Renal pelvis (tissue), 12 donors: ENCODE data around the gene PUDP. TPM values are rescaled to one million over a fixed set of nuclear protein-coding genes. Genes with fewer than 3 reads are reported as not detected.
"Not testable (repeated sequence)": the region's sequence is repeated elsewhere in the genome, so short reads cannot be mapped to it uniquely, and the experiment has no call there.

Experiments used
- DNase-seq: peaks from one replicate; pipeline ENCODE4 v3.0.0-alpha.2; 2013
- long read RNA-seq, 16 experiments: transcript quantifications; one replicate each; lab custom pipeline, GENCODE V29; 2026
- polyA plus RNA-seq, 3 donors: library from polyadenylated mRNA; unstranded; fragments of 120-200 nt; gene quantifications; one replicate each; pipeline ENCODE4 v1.2.1, GENCODE V29; 2013; ENCODE audit not compliant: insufficient read length in 3 of 3

Gene PUDP
- 10 to 100 TPM; 24.4 to 33.1 (median 24.5) TPM for polyA plus RNA-seq
- long read RNA-seq, donor 1, transcript PUDP-201 (4 exons, 2,140 nt) = major isoform, 8 of 18 reads
- long read RNA-seq, donor 1, partial matches to known transcripts = 10 of 18 reads
- long read RNA-seq, donor 1, other reads (novel, unspliced or antisense) = 0 of 18 reads
- long read RNA-seq, donor 2, transcript PUDP-201 (4 exons, 2,140 nt) = major isoform, 10 of 16 reads
- long read RNA-seq, donor 2, partial matches to known transcripts = 6 of 16 reads
- long read RNA-seq, donor 2, other reads (novel, unspliced or antisense) = 0 of 16 reads
- long read RNA-seq, donor 3, transcript PUDP-201 (4 exons, 2,140 nt) = major isoform, 8 of 8 reads
- long read RNA-seq, donor 3, partial matches to known transcripts = 0 of 8 reads
- long read RNA-seq, donor 3, other reads (novel, unspliced or antisense) = 0 of 8 reads
- long read RNA-seq, donor 4, transcript PUDP-201 (4 exons, 2,140 nt) = major isoform, 12 of 12 reads
- long read RNA-seq, donor 4, partial matches to known transcripts = 0 of 12 reads
- long read RNA-seq, donor 4, other reads (novel, unspliced or antisense) = 0 of 12 reads
- long read RNA-seq, donor 5, partial matches to known transcripts = 0 of 3 reads
- long read RNA-seq, donor 5, other reads (novel, unspliced or antisense) = 0 of 3 reads
- long read RNA-seq, donor 6, transcript PUDP-201 (4 exons, 2,140 nt) = major isoform, 13 of 13 reads
- long read RNA-seq, donor 6, partial matches to known transcripts = 0 of 13 reads
- long read RNA-seq, donor 6, other reads (novel, unspliced or antisense) = 0 of 13 reads
- long read RNA-seq, donor 7, transcript PUDP-201 (4 exons, 2,140 nt) = major isoform, 11 of 41 reads
- long read RNA-seq, donor 7, partial matches to known transcripts = 30 of 41 reads
- long read RNA-seq, donor 7, other reads (novel, unspliced or antisense) = 0 of 41 reads
- long read RNA-seq, donor 8, partial matches to known transcripts = 0 of 3 reads
- long read RNA-seq, donor 8, other reads (novel, unspliced or antisense) = 0 of 3 reads
- long read RNA-seq, donor 9, transcript PUDP-201 (4 exons, 2,140 nt) = major isoform, 21 of 27 reads
- long read RNA-seq, donor 9, partial matches to known transcripts = 6 of 27 reads
- long read RNA-seq, donor 9, other reads (novel, unspliced or antisense) = 0 of 27 reads
- long read RNA-seq, donor 10, transcript PUDP-201 (4 exons, 2,140 nt) = major isoform, 10 of 21 reads
- long read RNA-seq, donor 10, partial matches to known transcripts = 11 of 21 reads
- long read RNA-seq, donor 10, other reads (novel, unspliced or antisense) = 0 of 21 reads
- long read RNA-seq, donor 11, transcript PUDP-201 (4 exons, 2,140 nt) = major isoform, 8 of 8 reads
- long read RNA-seq, donor 11, partial matches to known transcripts = 0 of 8 reads
- long read RNA-seq, donor 11, other reads (novel, unspliced or antisense) = 0 of 8 reads
- long read RNA-seq, donor 12, transcript PUDP-201 (4 exons, 2,140 nt) = major isoform, 15 of 30 reads
- long read RNA-seq, donor 12, partial matches to known transcripts = 14 of 30 reads
- long read RNA-seq, donor 12, other reads (novel, unspliced or antisense) = 0 of 30 reads
- long read RNA-seq, donor 13, partial matches to known transcripts = 0 of 1 reads
- long read RNA-seq, donor 13, other reads (novel, unspliced or antisense) = 0 of 1 reads
- long read RNA-seq, donor 14, transcript PUDP-201 (4 exons, 2,140 nt) = major isoform, 14 of 14 reads
- long read RNA-seq, donor 14, partial matches to known transcripts = 0 of 14 reads
- long read RNA-seq, donor 14, other reads (novel, unspliced or antisense) = 0 of 14 reads
- long read RNA-seq, donor 15, transcript PUDP-201 (4 exons, 2,140 nt) = major isoform, 20 of 44 reads
- long read RNA-seq, donor 15, partial matches to known transcripts = 24 of 44 reads
- long read RNA-seq, donor 15, other reads (novel, unspliced or antisense) = 0 of 44 reads
- long read RNA-seq, donor 16, transcript PUDP-201 (4 exons, 2,140 nt) = major isoform, 13 of 13 reads
- long read RNA-seq, donor 16, partial matches to known transcripts = 0 of 13 reads
- long read RNA-seq, donor 16, other reads (novel, unspliced or antisense) = 0 of 13 reads

DNA sequence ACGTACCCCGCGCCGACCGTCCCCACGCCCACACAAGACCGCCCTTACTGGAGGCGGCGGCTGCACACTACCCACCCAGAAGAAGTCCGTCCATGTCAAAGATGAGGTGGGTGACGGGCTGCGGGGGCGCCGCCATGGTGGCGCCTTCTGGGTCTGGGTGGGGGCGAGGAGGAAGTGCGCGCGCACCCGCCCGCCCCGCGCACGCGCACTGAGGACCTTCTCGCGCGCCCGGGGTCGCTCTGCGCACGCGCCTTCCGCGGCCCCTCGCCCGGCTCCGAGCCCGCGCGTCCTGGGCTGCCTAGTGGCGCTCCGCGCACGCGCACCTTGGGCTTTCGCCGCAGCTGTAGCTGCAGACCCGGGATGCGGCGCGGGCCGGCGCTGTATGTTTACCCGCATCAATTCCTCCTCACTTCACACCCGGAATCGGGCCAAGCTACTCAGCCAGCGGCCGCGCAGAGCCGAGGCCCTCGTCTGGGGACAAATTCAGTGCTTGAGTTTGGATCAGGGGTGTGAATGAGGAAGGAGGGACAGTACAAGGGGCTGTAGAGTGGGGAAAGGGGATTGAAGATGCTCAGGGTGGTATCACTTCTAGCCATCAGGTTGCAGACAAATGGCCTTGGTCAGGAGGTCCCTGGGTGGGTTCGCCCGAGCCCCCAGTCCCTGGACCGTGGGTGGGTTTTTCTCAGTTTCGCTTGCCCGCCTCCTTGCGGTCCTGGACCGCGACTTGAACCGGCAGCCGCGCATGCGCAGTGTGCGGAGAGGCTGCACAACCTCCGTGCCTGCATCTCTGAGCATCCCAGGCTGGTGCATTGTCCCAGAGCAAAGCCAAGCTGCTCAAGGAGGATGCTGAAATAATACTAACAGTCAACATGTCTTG is at the start of gene PUDP:
TSS of gene PUDP (minus strand) at position 176 of the 877 bp plus-strand sequence. CDS start at position 136, 40 bp downstream.
- DNase-seq = peak; percentile 88

GRCh38 chrX:7194606-7195005 is 46.7 kb upstream of the PUDP start:
- DNase-seq = no peak

DNA sequence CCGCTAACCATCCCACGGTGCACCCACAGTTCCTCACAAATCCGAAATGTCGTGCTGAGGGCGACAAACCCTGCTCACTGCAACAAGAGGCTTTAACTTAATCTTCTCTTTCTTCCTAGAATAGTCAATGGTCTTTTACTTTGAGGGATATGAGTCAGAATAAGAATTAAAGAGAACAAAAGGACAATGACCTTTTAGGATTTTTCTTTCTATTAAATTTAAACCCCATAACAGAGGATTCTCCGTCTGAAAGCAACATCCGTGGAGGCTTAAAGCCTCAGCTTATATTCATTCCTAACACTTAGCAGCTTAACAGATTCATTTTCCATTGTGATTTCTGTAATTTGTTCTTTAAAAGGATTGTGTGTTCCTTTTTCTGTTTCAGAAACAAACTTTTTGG is 44.9 kb upstream of the PUDP start:
- no peak for DNase-seq

GRCh38 chrX:7191681-7192110 is 43.7 kb upstream of the PUDP start:
- DNase-seq = no peak

GRCh38 chrX:7190157-7190556 is 42.2 kb upstream of the PUDP start:
- no peak for DNase-seq

DNA sequence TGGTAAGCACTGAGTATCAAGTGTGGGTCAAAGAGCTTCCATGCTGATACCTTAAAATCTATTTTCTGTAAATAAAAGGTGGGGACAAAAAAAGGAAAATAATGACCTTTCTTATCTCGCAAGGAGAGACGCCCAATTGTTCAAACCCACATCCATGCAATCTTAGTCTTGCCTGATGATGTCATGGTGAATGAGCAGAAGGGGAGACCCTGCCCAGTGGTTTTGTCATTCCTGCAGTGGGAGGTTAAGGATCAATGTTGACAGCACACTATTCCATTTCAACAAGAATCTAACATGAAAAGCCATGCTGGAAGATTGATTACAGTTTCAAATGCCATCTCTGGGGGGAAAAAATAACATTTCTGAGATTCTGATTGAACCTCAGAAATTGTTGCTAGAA is 40.7 kb upstream of the PUDP start:
- no peak for DNase-seq

DNA sequence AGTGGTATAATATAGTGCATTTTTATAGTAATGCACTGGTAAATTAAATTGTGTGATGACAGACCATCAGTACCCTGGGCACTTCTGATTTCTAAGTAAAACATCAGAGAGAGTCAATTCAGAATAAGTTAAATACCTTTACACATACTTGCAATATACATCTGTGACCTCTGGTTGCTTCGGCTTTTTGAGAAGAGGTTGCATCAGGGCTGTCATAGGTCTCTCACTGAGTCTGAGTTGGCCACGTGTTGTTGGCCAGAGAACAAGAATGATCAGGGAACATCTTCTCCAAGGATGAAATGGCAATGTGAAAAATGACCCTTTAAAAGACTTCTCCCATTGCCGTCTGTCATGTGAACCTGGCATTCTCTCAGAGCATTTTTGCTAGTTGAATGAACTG is 36.9 kb upstream of the PUDP start:
- DNase-seq = no peak

- no peak for DNase-seq
These were observed 31.5 kb upstream of the PUDP start for GRCh38 chrX:7179446-7179845.

DNA sequence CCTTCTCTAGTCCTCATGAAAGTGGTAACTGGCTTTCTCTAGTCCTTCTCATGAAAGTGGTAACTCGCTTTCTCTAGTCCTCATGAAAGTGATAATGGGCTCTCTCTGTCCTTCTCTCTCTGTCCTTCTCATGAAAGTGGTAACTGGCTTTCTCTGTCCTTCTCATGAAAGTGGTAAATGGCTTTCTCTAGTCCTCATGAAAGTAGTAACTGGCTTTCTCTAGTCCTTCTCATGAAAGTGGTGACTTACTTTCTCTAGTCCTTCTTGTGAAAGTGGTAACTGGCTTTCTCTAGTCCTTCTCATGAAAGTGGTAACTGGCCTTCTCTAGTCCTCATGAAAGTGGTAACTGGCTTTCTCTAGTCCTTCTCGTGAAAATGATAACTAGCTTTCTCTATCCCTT is 30.9 kb upstream of the PUDP start:
- not testable (repeated sequence) for DNase-seq

GRCh38 chrX:7170898-7171297 is 22.9 kb upstream of the PUDP start:
- no peak for DNase-seq

DNA sequence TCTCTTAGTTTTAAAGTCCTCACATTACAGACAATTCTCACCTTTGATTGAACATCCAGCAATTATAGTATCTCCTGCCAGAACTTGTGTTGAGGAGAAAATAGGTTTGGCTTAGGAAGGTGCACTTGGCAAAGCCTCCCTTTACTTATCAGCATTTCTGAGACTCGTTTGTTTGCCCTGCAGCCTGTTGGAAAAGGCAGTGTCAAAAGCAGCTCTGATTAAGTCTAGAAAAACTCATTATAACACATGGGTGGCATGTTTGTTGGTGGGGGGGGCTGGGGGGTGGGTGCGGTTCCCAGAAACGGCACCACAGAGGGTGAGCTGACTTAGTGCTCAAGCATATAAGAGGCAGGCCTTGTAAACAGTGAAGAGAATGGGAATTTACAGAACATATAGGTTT is 21.7 kb upstream of the PUDP start:
- DNase-seq = no peak

DNA sequence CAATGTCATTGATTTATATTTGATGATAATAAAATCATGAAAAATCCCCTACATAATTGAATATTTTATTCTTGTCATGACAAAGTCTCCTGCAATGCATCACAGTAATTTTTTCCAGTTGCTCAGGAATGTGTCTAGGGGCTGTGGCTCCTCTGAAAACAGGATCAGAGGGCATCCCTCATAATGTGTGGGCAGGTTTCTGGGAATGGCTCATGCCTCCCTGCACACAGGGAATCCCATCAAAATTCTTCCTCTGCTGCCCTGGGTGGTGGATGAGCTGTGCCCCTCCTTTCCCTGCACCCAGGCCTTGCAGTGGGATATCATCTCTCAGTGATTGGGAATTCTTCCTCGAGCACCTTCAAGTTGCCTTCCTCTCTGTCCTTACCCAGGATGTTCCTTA is 20.4 kb upstream of the PUDP start:
- no peak for DNase-seq

DNA sequence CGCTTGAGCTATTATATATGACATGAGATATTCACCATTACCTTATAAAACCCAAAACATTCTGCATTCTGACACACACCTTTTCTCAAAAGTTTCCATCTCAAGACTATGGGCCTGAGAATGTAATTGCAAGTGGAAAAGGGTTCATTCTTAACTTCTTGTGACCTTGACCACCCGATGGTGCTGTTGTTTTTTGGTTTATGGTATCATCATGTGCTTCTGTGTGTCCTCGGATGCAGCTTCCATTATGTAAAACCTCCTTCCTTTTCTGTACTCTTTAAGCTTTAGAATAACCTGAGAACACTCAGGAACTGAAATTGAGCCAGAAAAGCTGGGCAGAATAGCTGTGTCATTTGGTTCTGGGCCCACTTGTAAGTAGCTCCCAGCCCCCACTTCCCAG is 16.2 kb upstream of the PUDP start:
- no peak for DNase-seq

- DNase-seq = no peak
These were observed 15.3 kb upstream of the PUDP start for GRCh38 chrX:7163146-7163677.

GRCh38 chrX:7159149-7159861 is 11.4 kb upstream of the PUDP start:
- DNase-seq = no peak

- no peak for DNase-seq
These were observed 10.6 kb upstream of the PUDP start for GRCh38 chrX:7158468-7158990.

GRCh38 chrX:7156879-7157278 is 8.9 kb upstream of the PUDP start:
- no peak for DNase-seq

DNA sequence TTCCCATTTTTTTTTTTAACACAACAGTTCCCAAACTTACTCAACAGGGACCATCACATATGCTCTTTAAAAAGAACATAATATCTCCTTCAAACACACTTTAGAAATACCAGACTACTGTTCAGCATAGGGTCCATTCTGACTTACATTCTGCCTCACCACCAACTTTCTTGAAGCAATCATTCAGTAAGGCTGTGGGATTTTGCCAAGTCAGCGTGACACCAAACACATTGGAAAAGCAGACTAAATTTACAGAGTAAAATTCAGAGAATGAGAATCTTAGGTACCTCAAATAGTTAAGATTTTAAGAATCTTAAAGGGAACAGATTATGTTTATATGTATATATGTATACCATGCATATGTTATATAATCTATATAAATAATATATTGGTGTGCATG is 7.2 kb upstream of the PUDP start:
- DNase-seq = no peak
